SU-DHL-6 (cell line): ENCODE measurements around the gene PNMA8A.

Experiments
- H2AFZ ChIP-seq: fragments of 200-600 bp; sonication (generic); 2 replicates; pipeline ENCODE4 v1.6.1; 2014; ENCODE audit warnings: low read depth, mild to moderate bottlenecking, moderate library complexity, mixed read lengths, antibody characterized with exemption, low read length; ENCODE audit not compliant: severe bottlenecking
- H3F3A ChIP-seq: fragments of 200-600 bp; shearing (Covaris generic); 2 replicates; pipeline ENCODE4 v1.6.0; 2016; ENCODE audit warnings: antibody characterized with exemption, mild to moderate bottlenecking; ENCODE audit not compliant: insufficient read depth
- H3K27ac ChIP-seq: fragments of 200-600 bp; sonication (generic); 2 replicates; pipeline ENCODE4 v1.5.1; 2016; ENCODE audit warnings: low read depth, mild to moderate bottlenecking, low read length, moderate library complexity, mixed read lengths
- H3K27me3 ChIP-seq: fragments of 200-600 bp; sonication (generic), shearing (Covaris generic); 2 replicates; pipeline ENCODE4 v1.6.0; 2014; ENCODE audit warnings: mild to moderate bottlenecking, low read length
- H3K36me3 ChIP-seq: fragments of 200-600 bp; sonication (generic); 2 replicates; pipeline ENCODE4 v1.6.1; 2014; ENCODE audit warnings: mild to moderate bottlenecking, low read length, mixed read lengths
- H3K4me2 ChIP-seq: fragments of 300-600, 200-600 bp; shearing (Covaris generic), sonication (generic); 2 replicates; pipeline ENCODE4 v1.6.0; 2014; ENCODE audit warnings: low read length, low read depth, mild to moderate bottlenecking; ENCODE audit not compliant: poor library complexity, severe bottlenecking
- H3K4me3 ChIP-seq: fragments of 200-600 bp; sonication (generic); 2 replicates; pipeline ENCODE4 v1.5.1; 2014; ENCODE audit warnings: antibody characterized with exemption, low read length, mild to moderate bottlenecking, mixed read lengths; ENCODE audit not compliant: insufficient read depth, poor library complexity, severe bottlenecking
- H3K79me2 ChIP-seq: fragments of 200-600 bp; sonication (generic); 2 replicates; pipeline ENCODE4 v1.6.1; 2014; ENCODE audit warnings: mild to moderate bottlenecking, low read length, moderate library complexity; ENCODE audit not compliant: insufficient read depth
- H3K9ac ChIP-seq: fragments of 200-600 bp; sonication (generic); 2 replicates; pipeline ENCODE4 v1.7.0; 2014; ENCODE audit warnings: mild to moderate bottlenecking, low read length
- H3K9me2 ChIP-seq: fragments of 200-600 bp; sonication (generic); replicated peaks from 2 replicates; pipeline ENCODE4 v1.6.1; 2014; ENCODE audit warnings: low read length; ENCODE audit not compliant: insufficient read depth
- H3K9me3 ChIP-seq: fragments of 200-600 bp; sonication (generic); 2 replicates; pipeline ENCODE4 v1.6.1; 2014; ENCODE audit warnings: low read length, mixed read lengths; ENCODE audit not compliant: insufficient read depth
- H4K20me1 ChIP-seq: fragments of 200-600 bp; sonication (generic); 2 replicates; pipeline ENCODE4 v1.6.1; 2014; ENCODE audit warnings: low read depth, mild to moderate bottlenecking, antibody characterized with exemption, low read length, moderate library complexity, mixed read lengths
- EZH2phosphoT487 ChIP-seq: fragments of 200-600 bp; sonication (generic), shearing (Covaris generic); conservative IDR thresholded peaks from 2 replicates; pipeline ENCODE4 v1.6.1; 2018; ENCODE audit warnings: mild to moderate bottlenecking, antibody characterized with exemption, low read length, moderate library complexity, mixed read lengths
- TF ChIP-seq, protein P1 (sequence below): fragments of 200-600 bp; sonication (generic); IDR thresholded peaks from one replicate; pipeline ENCODE4 v1.5.1; 2017; ENCODE audit warnings: antibody characterized with exemption, mild to moderate bottlenecking, low read length, moderate library complexity; ENCODE audit not compliant: insufficient read depth, poor library complexity, severe bottlenecking

Gene PNMA8A

DNA sequence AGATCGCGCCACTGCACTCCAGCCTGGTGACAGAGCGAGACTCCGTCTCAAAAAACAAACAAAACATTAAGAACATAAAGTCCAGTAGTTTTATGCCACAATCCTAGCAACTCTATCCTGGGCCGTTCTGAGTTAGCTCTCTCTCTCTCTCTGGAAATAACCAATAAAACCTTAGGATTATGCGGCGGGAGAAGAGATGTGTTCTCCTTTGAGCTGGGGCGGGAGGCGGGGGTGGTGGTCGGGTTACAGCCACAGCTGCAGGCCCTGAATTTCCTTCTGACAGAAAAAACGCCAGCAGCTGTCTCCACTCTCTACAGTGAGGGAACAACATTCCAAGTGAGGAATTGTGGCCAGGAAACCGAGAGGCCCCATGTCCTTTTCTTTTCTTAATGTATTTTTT lies 9.1 kb upstream of the PNMA8A start:
- H4K20me1 ChIP-seq, result no peaks in the 10 kb centered on the region
- no peaks in the 10 kb centered on the region for H3K9me2 ChIP-seq
- H3F3A ChIP-seq, result peaks cover 56% of the 10 kb centered on the region
- no peaks in the 10 kb centered on the region for H3K9me3 ChIP-seq
- H3K27me3 ChIP-seq, result no peaks in the 10 kb centered on the region
- no peak overlapping the region for H2AFZ ChIP-seq
- H3K4me2 ChIP-seq, result peak overlapping the region; percentile 23
- H3K36me3 ChIP-seq, result no peaks in the 10 kb centered on the region
- H3K79me2 ChIP-seq, result no peaks in the 10 kb centered on the region
- no peak for TF ChIP-seq EZH2phosphoT487
- TF ChIP-seq, protein P1, sequence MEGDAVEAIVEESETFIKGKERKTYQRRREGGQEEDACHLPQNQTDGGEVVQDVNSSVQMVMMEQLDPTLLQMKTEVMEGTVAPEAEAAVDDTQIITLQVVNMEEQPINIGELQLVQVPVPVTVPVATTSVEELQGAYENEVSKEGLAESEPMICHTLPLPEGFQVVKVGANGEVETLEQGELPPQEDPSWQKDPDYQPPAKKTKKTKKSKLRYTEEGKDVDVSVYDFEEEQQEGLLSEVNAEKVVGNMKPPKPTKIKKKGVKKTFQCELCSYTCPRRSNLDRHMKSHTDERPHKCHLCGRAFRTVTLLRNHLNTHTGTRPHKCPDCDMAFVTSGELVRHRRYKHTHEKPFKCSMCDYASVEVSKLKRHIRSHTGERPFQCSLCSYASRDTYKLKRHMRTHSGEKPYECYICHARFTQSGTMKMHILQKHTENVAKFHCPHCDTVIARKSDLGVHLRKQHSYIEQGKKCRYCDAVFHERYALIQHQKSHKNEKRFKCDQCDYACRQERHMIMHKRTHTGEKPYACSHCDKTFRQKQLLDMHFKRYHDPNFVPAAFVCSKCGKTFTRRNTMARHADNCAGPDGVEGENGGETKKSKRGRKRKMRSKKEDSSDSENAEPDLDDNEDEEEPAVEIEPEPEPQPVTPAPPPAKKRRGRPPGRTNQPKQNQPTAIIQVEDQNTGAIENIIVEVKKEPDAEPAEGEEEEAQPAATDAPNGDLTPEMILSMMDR, result no peak
- H3K27ac ChIP-seq, result peak overlapping the region; percentile 100
- H3K9ac ChIP-seq, result peak overlapping the region; percentile 4; the same call in 1 of the 2 replicates
- H3K4me3 ChIP-seq, result no peak overlapping the region

DNA sequence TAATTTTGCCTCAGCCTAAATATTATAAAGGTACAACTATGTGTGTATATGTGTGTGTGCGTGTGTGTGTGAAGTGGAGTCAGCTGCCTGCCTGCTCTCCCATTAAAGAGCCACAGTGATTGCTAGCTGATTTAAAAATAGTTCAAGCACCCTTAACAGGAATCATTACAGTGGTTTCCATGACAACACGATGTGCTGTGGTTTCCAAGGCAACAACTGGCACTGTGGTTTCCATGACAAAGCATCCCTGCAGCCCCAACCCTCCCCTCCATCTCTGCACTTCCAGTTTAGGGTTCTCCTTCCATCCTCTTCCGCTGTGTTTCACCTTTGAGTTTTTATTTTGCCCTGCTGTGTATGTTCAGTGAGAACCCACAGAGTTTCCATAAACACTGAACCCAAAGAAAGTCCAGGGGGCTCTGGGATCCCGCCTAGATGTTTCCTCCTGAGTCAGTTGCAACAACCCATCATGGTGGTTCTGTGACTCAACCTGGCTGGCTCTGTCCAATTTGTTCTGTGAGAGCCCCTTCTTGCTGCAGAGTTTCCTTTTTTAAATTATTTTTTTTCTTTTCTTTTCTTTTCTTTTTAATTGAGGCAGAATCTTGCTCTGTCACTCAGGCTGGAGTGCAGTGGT lies 7.1 kb upstream of the PNMA8A start:
- Histone ChIP-seq H3K9me3 (no peaks in the 10 kb centered on the region), H4K20me1 (no peaks in the 10 kb centered on the region), H3K4me2 (peak overlapping the region; percentile 86), H3K27ac (peak overlapping the region; percentile 100), H3F3A (peaks cover 50% of the 10 kb centered on the region), H3K36me3 (no peaks in the 10 kb centered on the region), H3K79me2 (no peaks in the 10 kb centered on the region), H3K4me3 (peak overlapping the region; percentile 9), H3K9ac (peak overlapping the region; percentile 46), H2AFZ (no peak overlapping the region), H3K9me2 (no peaks in the 10 kb centered on the region), H3K27me3 (no peaks in the 10 kb centered on the region)
- TF ChIP-seq, protein P1, result no peak
- no peak for TF ChIP-seq EZH2phosphoT487

DNA sequence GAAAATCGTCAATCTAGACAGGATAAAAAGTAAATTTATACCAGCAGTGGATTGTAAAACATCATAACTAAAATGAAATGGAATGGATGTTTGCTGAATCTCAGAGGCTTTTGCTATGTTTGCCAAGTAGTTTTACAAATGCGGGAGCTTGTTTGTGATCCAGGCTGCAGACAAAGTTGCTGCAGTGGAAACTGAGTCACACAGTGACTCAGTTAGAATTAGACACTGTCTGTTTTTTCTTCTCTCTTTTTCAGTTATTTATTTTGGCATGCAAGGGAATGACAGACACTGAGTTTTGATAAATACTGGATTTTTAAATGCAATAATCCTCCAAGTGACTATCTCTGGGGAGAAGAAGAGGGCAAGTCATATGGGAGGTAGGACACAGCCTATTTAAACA lies 4.6 kb upstream of the PNMA8A start:
- H3K4me2 ChIP-seq, result peak overlapping the region; percentile 43

More for the DNA sequence above, 4.6 kb upstream of the PNMA8A start:
- Histone ChIP-seq H3K9me2 (no peaks in the 10 kb centered on the region), H3K4me3 (no peak overlapping the region), H3F3A (peaks cover 31% of the 10 kb centered on the region), H3K27ac (peak overlapping the region; percentile 100), H3K27me3 (no peaks in the 10 kb centered on the region), H4K20me1 (no peaks in the 10 kb centered on the region), H3K9ac (no peak overlapping the region; the same call in 1 of the 2 replicates), H3K36me3 (no peaks in the 10 kb centered on the region), H3K9me3 (no peaks in the 10 kb centered on the region), H2AFZ (no peak overlapping the region), H3K79me2 (no peaks in the 10 kb centered on the region)
- TF ChIP-seq, protein P1, result no peak
- no peak for TF ChIP-seq EZH2phosphoT487
